ENCODE measurements around the gene TSEN34.
"Not testable (repeated sequence)": the region's sequence is repeated elsewhere in the genome, so short reads cannot be mapped to it uniquely, and the experiment has no call there.

The TSEN34 gene

DNA sequence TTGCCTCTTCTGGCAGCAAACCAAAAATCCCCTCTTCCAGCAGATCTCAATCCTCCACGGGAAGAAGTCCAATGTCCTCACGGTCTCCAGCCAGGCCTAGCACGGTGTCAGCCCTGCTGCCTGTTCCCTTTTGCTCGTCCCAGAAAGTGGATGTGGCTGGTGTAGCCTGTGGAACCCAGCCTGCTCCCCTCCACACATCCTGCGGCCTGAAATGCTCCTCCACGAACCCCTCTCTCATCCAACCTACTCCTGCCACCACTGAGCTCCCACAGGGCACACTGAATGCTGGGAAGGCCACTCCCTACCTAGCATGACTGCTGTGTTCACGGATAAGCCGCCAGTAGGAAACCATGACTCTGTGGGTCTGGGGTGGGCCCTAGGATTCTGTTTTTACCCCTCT is 4.8 kb upstream of the TSEN34 start:
- in situ Hi-C loops (cut with MboI; ENCODE audit: low sequenced_read_pairs), result no loop called here

GRCh38 chr19:54186934-54187381 is 4.2 kb upstream of the TSEN34 start:
- in situ Hi-C loops (cut with MboI; ENCODE audit: low sequenced_read_pairs), result no loop called here

DNA sequence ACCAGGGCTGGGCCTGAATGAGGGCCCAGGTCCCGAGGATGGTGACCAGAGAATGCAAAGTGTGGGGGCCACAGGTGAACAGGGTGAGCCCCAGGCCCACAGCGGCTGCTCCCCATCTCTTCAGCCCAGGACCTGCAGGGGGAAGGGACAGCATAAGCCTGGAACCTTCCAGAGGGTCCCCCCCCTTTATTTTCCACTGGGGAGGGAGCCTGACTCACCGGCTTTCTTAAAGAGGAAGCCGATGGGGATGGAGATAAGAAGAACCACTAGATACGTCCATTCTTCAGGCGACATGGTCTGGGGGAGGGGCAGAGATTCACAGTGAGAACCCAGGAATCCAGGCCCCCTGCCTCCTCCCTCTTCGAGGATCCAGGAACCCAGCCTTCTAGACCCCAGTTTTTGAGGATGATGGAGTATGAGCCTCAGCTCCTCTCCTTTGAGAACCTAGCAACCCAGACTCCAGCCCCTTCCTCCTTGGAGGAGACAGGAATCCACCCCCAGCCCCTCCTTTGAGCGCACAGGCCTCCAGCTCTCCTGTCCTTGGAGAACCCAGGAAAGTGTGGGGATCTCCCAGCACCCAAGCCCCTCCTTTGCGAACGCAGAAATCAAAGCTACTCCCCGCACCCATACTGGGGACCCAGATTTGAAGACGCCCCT is 2.8 kb upstream of the TSEN34 start:
- in situ Hi-C loops (cut with MboI; ENCODE audit: low sequenced_read_pairs), result no loop called here

DNA sequence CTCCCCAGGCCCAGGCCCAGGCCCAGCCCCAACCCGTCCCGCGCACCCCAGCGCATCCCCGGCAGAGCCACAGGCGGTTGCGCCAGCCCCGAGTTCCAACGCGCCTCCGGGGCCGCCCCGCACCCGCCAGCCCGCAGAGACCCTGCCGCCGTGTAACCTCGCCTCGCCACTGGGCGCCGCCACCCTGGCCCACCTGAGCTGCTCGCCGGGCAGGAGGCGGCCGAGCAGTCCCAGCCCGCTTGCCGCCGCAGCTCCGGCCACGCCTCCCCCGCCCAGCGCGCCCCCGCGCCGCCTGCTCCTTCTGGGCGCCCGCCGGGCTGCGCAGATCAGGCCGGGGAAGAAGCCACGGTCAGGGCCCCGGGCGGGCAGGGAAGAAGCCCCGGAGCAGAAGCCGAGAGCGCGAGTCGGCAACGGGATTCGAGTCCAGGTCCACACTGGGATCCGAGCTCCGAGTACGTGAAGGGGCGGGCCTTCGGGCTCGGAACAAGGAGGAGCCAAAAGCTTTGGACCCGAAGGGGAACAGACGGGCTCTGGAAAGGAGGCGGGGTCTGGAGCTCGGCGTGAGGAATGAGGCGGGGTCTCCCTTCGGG is 1.9 kb upstream of the TSEN34 start, which contains the start of gene MBOAT7:
MBOAT7 (minus strand) TSS at position 436 of the 590 bp plus-strand sequence. CDS start 1,072 bp downstream, outside the sequence.
- in situ Hi-C loops (cut with MboI; ENCODE audit: low sequenced_read_pairs), result no loop called here

DNA sequence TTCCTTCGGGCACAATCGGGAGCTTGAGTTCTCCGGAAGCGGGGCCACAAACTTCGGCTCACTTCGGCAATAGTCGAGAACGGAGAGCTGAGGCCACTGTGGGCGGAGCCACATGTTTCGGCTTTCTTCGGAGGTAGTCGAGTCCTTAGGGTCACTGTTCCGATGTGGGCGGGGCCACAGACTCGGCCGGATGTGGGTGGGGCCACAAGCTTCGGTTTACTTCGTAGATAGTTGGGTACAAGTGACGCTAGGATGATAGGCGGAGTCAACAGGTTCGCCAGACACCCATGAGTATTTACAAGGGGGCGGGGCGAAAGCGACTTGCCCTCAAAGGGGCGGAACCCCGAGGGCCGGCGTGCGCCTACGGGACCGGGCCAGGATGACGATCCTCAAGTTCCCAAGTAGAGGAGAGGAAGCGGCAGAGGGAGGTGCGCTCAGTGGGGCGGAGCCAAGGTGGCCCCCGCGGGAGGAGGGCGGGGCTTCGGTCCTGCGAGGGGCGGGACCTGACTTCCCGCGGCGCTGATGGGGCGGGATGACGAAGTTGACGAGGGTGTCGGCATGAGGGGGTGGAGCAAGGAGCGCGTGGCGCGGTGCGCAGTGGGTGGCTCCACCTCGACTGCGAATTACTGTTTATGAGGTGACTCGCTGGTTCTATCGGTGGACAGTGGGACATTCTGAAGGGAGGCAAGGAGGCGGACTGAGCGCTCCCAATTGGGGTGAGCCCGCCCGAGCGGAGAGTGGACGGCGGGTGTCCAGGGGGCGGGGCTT is 1.2 kb upstream of the TSEN34 start:
- in situ Hi-C loops (cut with MboI; ENCODE audit: low sequenced_read_pairs), result no loop called here

DNA sequence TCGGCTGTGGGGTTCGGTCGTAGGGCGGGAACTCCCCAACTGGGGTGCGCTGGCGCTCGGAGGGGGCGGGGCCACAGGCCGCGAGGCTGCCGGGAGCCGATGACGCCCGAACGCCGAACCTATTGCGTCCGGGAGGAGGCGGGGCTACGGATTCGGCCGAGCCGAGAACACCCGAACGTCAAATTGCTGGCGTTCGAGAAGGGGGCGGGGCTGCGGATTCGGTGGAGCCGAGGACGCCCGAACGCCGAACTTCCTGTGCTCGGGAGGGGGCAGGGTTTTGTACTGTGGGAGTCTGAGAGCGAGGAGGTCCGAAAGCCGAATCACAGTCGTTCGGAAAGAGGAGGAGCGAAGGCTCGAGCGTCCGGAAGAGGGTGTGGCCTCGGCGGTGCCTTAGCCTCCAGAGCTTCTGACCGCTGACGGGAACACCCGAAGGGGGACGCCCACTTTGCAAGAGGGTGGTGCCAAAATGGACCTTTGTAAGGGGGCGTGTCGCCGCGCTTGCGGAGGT is 551 bp upstream of the TSEN34 start:
- in situ Hi-C loops (cut with MboI; ENCODE audit: low sequenced_read_pairs), result no loop called here

GRCh38 chr19:54191811-54192453 is 824 bp downstream of the TSEN34 start:
- in situ Hi-C loops (cut with MboI; ENCODE audit: low sequenced_read_pairs), result no loop called here

DNA sequence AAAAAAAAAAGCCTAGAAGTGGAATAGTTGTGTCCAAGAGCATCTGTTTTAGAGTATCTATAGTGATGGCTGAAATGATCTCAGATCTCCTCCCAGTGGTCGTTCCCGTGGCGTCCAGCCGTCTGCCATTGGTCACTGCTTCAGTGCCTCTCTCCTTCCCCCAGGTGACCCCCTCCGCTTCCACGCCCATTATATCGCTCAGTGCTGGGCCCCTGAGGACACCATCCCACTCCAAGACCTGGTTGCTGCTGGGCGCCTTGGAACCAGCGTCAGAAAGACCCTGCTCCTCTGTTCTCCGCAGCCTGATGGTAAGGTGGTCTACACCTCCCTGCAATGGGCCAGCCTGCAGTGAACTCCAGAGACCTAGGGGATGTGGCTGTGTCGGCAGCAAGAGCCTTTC is 1.9 kb downstream of the TSEN34 start:
- in situ Hi-C loops (cut with MboI; ENCODE audit: low sequenced_read_pairs), result no loop called here

DNA sequence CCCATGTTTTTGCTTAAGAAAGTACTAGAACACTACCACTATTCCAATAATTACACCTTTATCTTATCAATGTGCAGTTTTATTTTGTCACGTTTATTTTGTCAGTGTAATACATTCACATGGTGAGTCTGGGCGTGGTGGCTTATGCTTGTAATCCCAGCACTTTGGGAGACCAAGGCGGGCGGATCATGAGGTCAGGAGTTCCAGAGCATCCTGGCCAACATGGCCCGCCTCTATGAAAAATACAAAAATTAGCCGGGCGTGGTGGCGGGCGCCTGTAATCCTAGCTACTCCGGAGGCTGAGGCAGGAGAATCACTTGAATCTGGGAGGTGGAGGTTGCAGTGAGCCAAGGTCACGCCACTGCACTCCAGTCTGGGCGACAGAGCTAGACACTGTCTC is 3.4 kb downstream of the TSEN34 start:
- in situ Hi-C loops (cut with MboI; ENCODE audit: low sequenced_read_pairs), result not testable (repeated sequence)

- in situ Hi-C loops (cut with MboI; ENCODE audit: low sequenced_read_pairs), result no loop called here
These were observed 5.4 kb downstream of the TSEN34 start for GRCh38 chr19:54196536-54196935.

DNA sequence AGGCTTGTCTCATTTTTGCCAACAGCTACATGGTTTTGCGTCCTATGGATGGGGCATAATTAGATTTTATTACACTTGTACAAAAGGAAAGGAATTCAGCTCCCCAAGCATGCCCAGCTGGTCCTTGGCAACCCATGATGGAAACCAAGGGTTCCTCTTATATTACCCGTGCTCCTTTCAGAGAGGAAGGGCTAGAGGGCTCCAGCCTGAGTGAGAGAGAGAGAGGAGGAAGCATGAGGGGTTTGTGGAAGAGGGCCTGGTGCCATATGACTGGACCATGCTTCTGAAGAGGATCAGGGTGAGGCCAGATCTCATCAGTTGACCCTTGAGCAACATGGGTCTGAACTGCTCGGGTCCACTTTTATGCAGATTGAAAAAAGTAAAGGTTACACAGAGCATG is 6.0 kb downstream of the TSEN34 start:
- in situ Hi-C loops (cut with MboI; ENCODE audit: low sequenced_read_pairs), result no loop called here

DNA sequence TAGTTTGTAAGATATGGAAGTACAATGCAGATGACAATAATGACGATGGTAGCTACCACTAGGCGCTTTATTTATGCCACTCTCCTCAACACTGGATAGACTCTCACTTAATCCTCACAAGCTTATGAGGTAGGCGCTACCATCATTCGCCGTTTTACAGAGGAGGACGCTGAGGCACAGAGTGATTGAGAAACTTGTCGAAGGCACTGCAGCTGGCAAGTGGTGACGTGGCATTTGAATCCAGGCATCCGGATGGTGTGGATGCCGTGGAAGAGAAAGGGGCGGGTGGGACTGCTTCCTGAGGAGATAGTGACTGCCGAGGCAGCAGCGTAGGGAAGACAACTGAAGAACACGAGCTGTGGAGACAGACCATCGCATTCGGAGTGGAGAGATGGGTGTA is 8.3 kb downstream of the TSEN34 start:
- in situ Hi-C loops (cut with MboI; ENCODE audit: low sequenced_read_pairs), result no loop called here

DNA sequence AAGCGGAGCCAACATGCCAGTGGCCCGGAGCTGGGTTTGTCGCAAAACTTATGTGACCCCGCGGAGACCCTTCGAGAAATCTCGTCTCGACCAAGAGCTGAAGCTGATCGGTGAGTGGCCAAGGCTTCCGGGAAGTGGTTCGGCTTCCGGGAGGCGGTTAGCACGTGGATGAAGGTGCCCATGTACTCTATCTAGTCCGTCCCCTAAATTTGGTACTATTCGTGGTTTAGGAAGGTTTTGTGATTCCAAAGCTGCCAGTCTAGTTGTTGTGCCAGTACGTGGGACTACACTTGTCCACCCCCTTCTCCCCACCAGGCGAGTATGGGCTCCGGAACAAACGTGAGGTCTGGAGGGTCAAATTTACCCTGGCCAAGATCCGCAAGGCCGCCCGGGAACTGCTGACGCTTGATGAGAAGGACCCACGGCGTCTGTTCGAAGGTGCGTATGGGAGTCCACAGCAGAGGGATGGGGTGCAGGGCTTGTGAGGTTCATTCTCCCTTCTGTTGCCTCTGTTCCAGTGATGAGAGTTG is 10.1 kb downstream of the TSEN34 start:
- in situ Hi-C loops (cut with MboI; ENCODE audit: low sequenced_read_pairs), result no loop called here

GRCh38 chr19:54201980-54202379 is 10.9 kb downstream of the TSEN34 start:
- in situ Hi-C loops (cut with MboI; ENCODE audit: low sequenced_read_pairs), result no loop called here

DNA sequence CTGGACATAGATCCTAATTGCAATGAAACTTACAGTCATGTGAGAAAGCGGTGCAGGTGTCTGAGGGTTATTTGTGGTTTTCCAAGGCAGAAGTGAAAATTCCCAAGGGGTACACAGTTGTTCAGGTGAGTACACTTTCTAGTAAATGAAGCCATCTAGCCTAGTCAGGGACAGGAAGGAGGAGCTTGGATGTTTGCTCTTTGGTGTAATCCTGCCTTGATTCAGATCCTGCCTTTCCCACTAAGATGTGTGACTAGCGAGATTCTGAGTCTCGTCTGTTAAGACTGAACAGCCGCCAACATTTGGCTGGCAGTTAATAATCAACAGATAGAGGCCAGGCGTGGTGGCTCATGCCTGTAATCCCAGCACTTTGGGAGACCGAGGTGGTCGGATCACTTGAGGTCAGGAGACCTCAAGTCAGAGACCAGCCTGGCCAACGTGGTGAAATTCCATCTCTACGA is 12.1 kb downstream of the TSEN34 start:
- in situ Hi-C loops (cut with MboI; ENCODE audit: low sequenced_read_pairs), result no loop called here

DNA sequence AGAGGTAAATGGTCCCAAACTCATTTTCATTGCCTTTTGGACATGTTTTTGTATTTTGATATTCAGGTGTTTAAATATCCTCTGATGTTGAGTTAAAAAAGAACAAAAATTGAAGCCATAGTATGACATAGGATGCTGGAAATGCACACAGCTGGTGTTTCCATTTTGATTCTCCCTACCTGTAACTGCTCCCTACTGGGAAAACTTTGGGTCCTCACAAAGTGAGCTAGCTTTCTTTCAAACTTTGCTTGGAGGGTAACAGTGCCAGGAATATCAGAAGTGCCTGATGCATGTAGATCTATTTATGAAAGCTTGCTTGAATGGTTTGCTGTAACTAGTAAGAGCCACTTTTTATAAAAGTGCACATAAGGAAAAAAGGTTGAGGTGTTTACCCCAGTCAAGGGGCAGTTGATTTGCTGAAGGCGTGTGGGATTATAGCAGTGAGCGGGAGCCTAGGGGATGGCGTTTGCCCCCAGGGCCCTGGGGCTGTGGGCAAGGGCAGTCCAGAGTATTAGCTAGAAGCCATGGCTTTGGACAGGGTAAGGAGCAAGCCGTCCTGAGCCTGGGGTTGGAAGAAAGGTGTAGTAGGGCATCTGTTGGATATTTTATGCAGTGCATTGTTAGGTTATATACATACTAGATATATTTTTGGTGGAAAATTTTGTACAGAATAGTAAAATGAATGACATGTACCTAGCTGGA is 13.8 kb downstream of the TSEN34 start:
- in situ Hi-C loops (cut with MboI; ENCODE audit: low sequenced_read_pairs), result no loop called here

DNA sequence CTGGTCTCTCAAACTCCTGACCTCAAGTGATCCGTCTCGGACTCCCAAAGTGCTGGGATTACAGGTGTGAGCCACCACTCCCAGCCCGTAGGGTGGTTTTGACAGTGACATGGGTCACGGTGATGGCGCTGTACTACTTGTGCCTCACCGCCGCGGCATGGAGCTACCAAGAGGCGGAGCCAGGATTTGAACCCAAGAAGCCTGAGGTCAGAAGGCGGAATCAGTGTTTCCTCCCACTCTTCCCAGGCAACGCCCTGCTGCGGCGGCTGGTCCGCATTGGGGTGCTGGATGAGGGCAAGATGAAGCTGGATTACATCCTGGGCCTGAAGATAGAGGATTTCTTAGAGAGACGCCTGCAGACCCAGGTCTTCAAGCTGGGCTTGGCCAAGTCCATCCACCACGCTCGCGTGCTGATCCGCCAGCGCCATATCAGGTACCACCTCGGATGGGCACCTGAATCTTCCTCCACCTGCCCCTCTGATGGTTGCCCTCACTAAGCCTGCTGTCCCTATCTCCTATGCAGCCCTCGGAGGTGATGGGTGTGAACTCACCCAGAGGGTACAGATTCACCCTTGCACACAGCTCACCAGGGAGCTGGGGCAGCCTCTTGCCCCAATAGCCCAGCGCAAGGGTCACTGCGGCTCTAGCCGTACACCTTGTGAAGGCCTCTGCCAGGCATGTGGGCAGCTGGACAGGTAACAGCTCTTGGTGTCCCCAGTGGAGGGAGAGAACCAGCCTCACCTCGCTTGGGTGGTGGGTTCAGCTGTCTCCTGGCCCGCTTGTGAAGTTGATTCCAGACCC is 15.1 kb downstream of the TSEN34 start:
- in situ Hi-C loops (cut with MboI; ENCODE audit: low sequenced_read_pairs), result no loop called here

- in situ Hi-C loops (cut with MboI; ENCODE audit: low sequenced_read_pairs), result no loop called here
These were observed 15.7 kb downstream of the TSEN34 start for GRCh38 chr19:54206831-54207177.

GRCh38 chr19:54207193-54207592 is 16.1 kb downstream of the TSEN34 start:
- in situ Hi-C loops (cut with MboI; ENCODE audit: low sequenced_read_pairs), result not testable (repeated sequence)

GRCh38 chr19:54207676-54207982 is 16.5 kb downstream of the TSEN34 start:
- in situ Hi-C loops (cut with MboI; ENCODE audit: low sequenced_read_pairs), result no loop called here
